GM12872 (cell line): ENCODE measurements around the gene SLC27A1.

Source experiments
- CTCF ChIP-seq: IDR thresholded peaks from 3 replicates; pipeline ENCODE4 v1.5.1; 2011; ENCODE audit warnings: low read depth, mild to moderate bottlenecking, low read length, moderate library complexity; ENCODE audit not compliant: insufficient read depth

Gene SLC27A1

GRCh38 chr19:17526922-17527321, 56.6 kb downstream of the SLC27A1 start:
- TF ChIP-seq CTCF: no peak

GRCh38 chr19:17527326-17527725, 57.0 kb downstream of the SLC27A1 start:
- no peak for TF ChIP-seq CTCF

DNA sequence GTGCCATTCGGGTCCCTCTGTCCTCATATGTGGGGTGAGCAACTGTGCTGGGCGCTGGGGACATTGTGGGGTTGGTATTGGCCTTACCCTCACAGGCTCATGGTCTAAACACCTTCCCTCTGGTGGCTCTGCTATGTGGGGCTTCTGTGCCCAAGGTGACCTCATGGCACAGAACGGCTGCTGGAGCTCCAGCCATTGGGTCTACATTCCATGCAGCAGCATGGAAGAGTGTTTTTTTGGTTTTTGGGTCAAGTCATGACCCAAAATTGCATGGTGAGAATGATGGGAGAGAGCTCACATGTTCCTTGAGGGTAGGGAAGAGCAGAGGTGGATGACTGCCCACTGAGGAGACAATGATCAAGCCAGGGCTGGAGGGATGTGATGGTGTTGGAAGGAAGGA, 58.3 kb downstream of the SLC27A1 start:
- no peak for TF ChIP-seq CTCF

DNA sequence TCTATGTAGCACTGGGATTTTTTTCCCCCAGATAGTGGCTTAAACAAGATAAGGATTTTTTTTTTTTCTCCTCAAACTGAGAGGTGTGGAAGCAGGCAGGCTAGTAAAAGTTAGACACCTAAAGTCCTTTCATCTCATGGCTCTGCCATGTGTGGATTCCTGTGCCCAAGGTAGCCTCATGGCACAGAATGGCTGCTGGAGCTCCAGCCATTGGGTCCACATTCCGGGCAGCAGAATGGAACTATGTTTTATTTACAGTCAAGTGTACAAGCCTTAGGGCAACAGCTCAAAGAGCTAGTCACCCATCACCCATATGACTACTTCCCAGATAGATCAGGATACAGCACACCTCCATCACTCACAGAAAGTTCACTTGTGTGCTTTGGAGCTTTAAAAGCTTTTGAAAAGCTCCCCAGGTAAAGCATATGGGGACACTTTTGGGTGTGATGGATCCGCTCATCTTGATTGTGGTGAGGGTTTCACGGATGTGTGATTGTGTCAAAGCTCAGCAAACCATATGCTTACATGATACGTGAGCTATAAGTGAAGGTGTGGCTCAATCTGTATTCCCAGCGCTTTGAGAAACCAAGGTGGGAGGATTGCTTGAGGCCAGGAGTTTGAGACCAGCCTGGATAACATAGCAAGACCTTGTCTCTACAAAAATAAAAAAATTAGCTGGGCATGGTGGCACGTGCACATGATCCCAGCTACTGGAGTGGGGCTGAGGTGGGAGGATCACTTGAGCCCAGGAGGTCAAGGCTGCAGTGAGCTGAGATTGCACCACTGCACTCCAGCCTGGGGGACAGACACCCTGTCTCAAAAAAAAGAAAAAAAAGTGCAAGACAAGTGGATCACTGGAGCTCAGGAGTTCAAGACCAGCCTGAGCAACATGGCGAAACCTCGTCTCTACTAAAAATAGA, 59.2 kb downstream of the SLC27A1 start:
- no peak for TF ChIP-seq CTCF

DNA sequence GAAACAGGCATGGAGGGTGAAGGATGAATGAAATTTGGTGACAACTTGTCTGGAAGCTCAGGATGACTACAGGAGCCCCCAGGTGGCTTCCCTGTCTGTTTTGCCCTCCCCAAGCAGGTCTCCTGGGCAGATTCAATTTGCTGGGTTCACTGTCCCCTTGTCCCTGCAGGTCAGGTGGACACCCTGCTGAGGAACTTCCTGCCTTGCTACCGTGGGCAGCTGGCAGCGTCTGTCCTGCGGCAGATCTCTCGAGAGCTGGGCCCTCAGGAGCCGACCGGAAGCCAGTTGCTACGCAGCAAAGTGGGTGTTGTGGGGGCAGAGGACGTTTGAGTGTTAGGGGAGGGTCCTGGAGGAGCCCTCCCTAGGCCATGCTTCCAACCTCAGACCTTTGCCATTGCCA, 60.3 kb downstream of the SLC27A1 start:
- no peak for TF ChIP-seq CTCF

GRCh38 chr19:17532116-17532515, 61.8 kb downstream of the SLC27A1 start:
- TF ChIP-seq CTCF: no peak

GRCh38 chr19:17532557-17532956, 62.2 kb downstream of the SLC27A1 start:
- no peak for TF ChIP-seq CTCF

- no peak for TF ChIP-seq CTCF
Observed at GRCh38 chr19:17534767-17535166, 64.4 kb downstream of the SLC27A1 start.
